ENCODE results near the gene ZNF618.

DNA sequence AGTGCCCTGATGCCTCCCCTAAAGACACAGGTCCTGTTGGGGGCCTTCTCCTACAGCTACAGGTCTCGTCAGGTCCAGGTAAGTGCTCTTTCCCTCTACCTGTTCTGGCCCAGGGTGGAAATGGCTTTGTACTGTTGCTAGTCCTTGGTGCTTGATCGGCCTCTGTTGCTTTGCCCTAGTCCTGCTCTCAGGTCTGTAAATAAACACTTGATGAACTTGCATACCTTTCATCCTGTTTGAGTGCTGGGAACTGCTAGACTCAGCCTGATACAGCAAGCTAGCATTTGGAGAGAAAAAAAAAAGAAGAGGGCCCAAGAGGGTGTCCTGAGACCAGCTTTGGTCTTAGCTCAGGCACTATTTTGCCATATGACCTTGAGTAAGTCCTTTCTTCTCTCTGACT lies 21.8 kb upstream of the ZNF618 start:
- TF ChIP-seq, protein P1, sequence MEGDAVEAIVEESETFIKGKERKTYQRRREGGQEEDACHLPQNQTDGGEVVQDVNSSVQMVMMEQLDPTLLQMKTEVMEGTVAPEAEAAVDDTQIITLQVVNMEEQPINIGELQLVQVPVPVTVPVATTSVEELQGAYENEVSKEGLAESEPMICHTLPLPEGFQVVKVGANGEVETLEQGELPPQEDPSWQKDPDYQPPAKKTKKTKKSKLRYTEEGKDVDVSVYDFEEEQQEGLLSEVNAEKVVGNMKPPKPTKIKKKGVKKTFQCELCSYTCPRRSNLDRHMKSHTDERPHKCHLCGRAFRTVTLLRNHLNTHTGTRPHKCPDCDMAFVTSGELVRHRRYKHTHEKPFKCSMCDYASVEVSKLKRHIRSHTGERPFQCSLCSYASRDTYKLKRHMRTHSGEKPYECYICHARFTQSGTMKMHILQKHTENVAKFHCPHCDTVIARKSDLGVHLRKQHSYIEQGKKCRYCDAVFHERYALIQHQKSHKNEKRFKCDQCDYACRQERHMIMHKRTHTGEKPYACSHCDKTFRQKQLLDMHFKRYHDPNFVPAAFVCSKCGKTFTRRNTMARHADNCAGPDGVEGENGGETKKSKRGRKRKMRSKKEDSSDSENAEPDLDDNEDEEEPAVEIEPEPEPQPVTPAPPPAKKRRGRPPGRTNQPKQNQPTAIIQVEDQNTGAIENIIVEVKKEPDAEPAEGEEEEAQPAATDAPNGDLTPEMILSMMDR (IDR thresholded peaks at IDR 0.05) = no peak
- TF ChIP-seq POLR2AphosphoS5 (IDR thresholded peaks at IDR 0.05; ENCODE audit: low read depth, low read length) = no peak

Measured in Panc1 (cell line).